Loucy (cell line): ENCODE results near the gene UVSSA.
A peak's percentile ranks its signal among the peaks of the same experiment; 100 is the strongest.

ENCODE experiments used
- H2AFZ ChIP-seq: fragments of 200-600 bp; sonication (generic); 2 replicates; pipeline ENCODE4 v1.6.0; 2016; ENCODE audit warnings: antibody characterized with exemption, mild to moderate bottlenecking, low read length, moderate library complexity
- H3F3A ChIP-seq: fragments of 200-600 bp; 2 replicates; pipeline ENCODE4 v1.6.0; 2016; ENCODE audit warnings: antibody characterized with exemption, low read depth, mild to moderate bottlenecking
- H3K27me3 ChIP-seq: fragments of 200-600 bp; sonication (generic); 2 replicates; pipeline ENCODE4 v1.6.1; 2014; ENCODE audit warnings: low read length, mild to moderate bottlenecking; ENCODE audit not compliant: insufficient read depth, poor library complexity, severe bottlenecking
- H3K36me3 ChIP-seq: fragments of 200-600 bp; sonication (generic); 2 replicates; pipeline ENCODE4 v1.6.1; 2016; ENCODE audit warnings: low read length; ENCODE audit not compliant: insufficient read depth
- H3K4me1 ChIP-seq: fragments of 200-600 bp; sonication (generic); 2 replicates; pipeline ENCODE4 v1.5.1; 2014; ENCODE audit warnings: low read length, mild to moderate bottlenecking; ENCODE audit not compliant: insufficient read depth, poor library complexity, severe bottlenecking
- H3K4me2 ChIP-seq: fragments of 200-600 bp; sonication (generic); 2 replicates; pipeline ENCODE4 v1.6.0; 2014; ENCODE audit warnings: antibody characterized with exemption, low read length, low read depth, mild to moderate bottlenecking; ENCODE audit not compliant: poor library complexity, severe bottlenecking
- H3K4me3 ChIP-seq: fragments of 200-600 bp; sonication (generic); 2 replicates; pipeline ENCODE4 v1.5.1; 2014; ENCODE audit warnings: low read length, mild to moderate bottlenecking, mixed read lengths; ENCODE audit not compliant: poor library complexity, severe bottlenecking
- H3K79me2 ChIP-seq: fragments of 200-600 bp; sonication (generic); 2 replicates; pipeline ENCODE4 v1.6.1; 2014; ENCODE audit warnings: low read length; ENCODE audit not compliant: insufficient read depth
- H3K9ac ChIP-seq: fragments of 200-600 bp; sonication (generic); 2 replicates; pipeline ENCODE4 v1.6.0; 2014; ENCODE audit warnings: mild to moderate bottlenecking, low read depth, low read length, moderate library complexity; ENCODE audit not compliant: poor library complexity, severe bottlenecking
- H3K9me2 ChIP-seq: fragments of 200-600 bp; sonication (generic); replicated peaks from 2 replicates; pipeline ENCODE4 v1.6.1; 2016; ENCODE audit warnings: low read depth, low read length, mixed read lengths
- H3K9me3 ChIP-seq: fragments of 200-600 bp; sonication (generic); 2 replicates; pipeline ENCODE4 v1.6.1; 2014; ENCODE audit warnings: mild to moderate bottlenecking, antibody characterized with exemption, low read length, low read depth; ENCODE audit not compliant: insufficient read depth
- H4K20me1 ChIP-seq: fragments of 200-600 bp; sonication (generic); 2 replicates; pipeline ENCODE4 v1.6.0; 2014; ENCODE audit warnings: antibody characterized with exemption, low read length, mild to moderate bottlenecking; ENCODE audit not compliant: insufficient read depth, poor library complexity, severe bottlenecking
- CTCF ChIP-seq: fragments of 200-600 bp; sonication (generic); conservative IDR thresholded peaks from 2 replicates; pipeline ENCODE4 v1.5.1; 2014; ENCODE audit warnings: mild to moderate bottlenecking, antibody characterized with exemption, low read length
- EZH2phosphoT487 ChIP-seq: fragments of 200-600 bp; IDR thresholded peaks from 2 replicates; pipeline ENCODE4 v1.6.1; 2018; ENCODE audit warnings: antibody characterized with exemption, mild to moderate bottlenecking, moderate library complexity, borderline replicate concordance

The UVSSA gene

DNA sequence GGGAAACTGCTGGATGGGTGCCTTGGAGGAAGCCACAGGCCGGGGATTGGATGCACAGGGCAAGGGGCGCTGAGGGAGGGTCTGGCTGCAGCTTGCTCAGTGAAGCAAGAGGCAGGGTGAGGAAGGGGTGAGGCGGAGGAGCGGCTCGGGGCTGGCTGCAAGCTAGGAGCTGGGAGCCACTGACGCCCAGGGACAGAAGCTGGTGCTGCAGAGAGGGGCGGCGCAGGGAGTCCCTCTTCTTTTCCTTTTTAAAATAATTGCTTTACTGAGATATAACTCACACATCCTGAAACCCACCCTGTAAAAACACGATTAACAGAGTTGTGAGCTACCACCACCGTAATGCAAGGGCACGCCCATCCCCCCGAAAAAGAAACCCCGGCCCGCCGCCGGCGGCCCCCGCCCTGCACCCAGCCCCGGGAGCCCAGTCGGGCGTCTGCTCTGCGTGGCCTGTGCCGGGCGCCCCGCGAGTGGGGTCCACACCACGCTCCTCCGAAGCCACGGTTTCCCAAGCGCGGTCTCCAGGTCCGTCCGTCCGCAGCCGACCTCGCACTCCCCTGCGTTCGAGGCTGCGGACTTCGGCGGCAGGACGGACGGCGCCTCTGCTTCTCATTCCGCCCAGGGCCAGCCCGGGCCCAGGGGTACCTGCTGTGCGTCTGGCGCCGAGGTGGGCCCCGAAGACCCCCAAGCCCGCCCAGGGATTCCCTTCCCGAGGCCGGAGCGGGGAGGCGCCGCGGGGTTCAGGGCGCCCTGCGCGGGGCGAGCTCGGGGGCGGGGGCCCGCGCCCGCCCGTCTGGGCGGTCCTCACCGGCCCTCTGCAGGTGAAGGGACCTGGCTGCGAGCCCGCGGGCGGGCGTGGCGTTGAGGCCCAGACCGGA is 866 bp upstream of the UVSSA start:
- TF ChIP-seq CTCF (peak; percentile 25), EZH2phosphoT487 (no peak)
- no peaks in the 10 kb centered on the region for H3K9me3 ChIP-seq
- no peaks in the 10 kb centered on the region for H3K9me2 ChIP-seq
- peak overlapping the region; percentile 83 for H3K4me3 ChIP-seq
- H3K79me2 ChIP-seq, result peaks cover 25% of the 10 kb centered on the region
- H3K9ac ChIP-seq, result peak overlapping the region; percentile 85
- H2AFZ ChIP-seq, result peak overlapping the region; percentile 87
- no peaks in the 10 kb centered on the region for H3K27me3 ChIP-seq
- H4K20me1 ChIP-seq, result no peaks in the 10 kb centered on the region
- H3K4me1 ChIP-seq, result peaks cover 29% of the 10 kb centered on the region
- H3K4me2 ChIP-seq, result peak overlapping the region; percentile 97
- peaks cover 3% of the 10 kb centered on the region; the same call in 1 of the 2 replicates for H3K36me3 ChIP-seq
- H3F3A ChIP-seq, result no peaks in the 10 kb centered on the region

DNA sequence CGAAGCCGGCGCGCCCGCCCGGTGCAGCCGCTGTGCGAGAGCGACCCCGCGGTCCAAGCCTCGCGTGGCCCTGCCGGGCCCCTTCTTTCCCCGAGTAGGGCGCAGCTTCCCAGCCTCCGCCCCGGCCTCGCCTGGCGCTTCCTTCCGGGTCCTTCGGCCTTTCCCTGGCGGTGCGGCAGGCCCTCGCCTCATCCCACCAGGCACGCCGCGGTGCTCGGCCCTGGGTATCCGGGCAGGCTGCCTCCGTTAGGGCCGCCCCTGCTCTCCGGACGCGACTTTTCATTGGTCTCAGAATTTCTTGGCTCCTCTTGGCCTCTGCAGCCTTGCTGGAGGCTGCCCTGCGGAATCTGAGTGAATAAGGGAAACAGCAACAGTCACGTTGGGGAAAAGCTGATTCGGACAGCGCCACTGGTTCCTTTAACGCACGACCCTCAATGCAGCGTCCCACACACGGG is 429 bp downstream of the UVSSA start:
- Histone ChIP-seq H2AFZ (peak overlapping the region; percentile 28; the same call in 1 of the 2 replicates), H3K79me2 (peaks cover 25% of the 10 kb centered on the region)

GRCh38 chr4:1348014-1348513 is 1.1 kb downstream of the UVSSA start:
- H3F3A ChIP-seq, result no peaks in the 10 kb centered on the region
- no peaks in the 10 kb centered on the region for H3K36me3 ChIP-seq
- H3K4me2 ChIP-seq, result peak overlapping the region; percentile 92
- H3K4me1 ChIP-seq, result peaks cover 29% of the 10 kb centered on the region
- H3K4me3 ChIP-seq, result peak overlapping the region; percentile 73
- H3K27me3 ChIP-seq, result no peaks in the 10 kb centered on the region
- no peaks in the 10 kb centered on the region for H3K9me3 ChIP-seq
- H3K9me2 ChIP-seq, result no peaks in the 10 kb centered on the region
- H3K9ac ChIP-seq, result peak overlapping the region; percentile 77
- H3K79me2 ChIP-seq, result peaks cover 25% of the 10 kb centered on the region
- peaks cover 4% of the 10 kb centered on the region for H4K20me1 ChIP-seq
- TF ChIP-seq EZH2phosphoT487, result no peak
- no peak for TF ChIP-seq CTCF
- H2AFZ ChIP-seq, result no peak overlapping the region

More for the DNA sequence above, 429 bp downstream of the UVSSA start:
- H4K20me1 ChIP-seq, result peaks cover 3% of the 10 kb centered on the region
- H3K9ac ChIP-seq, result peak overlapping the region; percentile 77
- H3K4me1 ChIP-seq, result peaks cover 29% of the 10 kb centered on the region
- H3K9me3 ChIP-seq, result no peaks in the 10 kb centered on the region
- no peaks in the 10 kb centered on the region for H3K27me3 ChIP-seq
- H3K9me2 ChIP-seq, result no peaks in the 10 kb centered on the region
- no peaks in the 10 kb centered on the region for H3F3A ChIP-seq
- no peaks in the 10 kb centered on the region for H3K36me3 ChIP-seq
- H3K4me2 ChIP-seq, result peak overlapping the region; percentile 92
- H3K4me3 ChIP-seq, result peak overlapping the region; percentile 73
- TF ChIP-seq EZH2phosphoT487 (no peak), CTCF (no peak)
